Activated CD8-positive, alpha-beta T cell treated with anti-CD3 and anti-CD28 coated beads, Interleukin-2, amount 10 ng/mL, durations not matched to agents 7 days and 5 days (primary cell): ENCODE results near the gene GRM4. TPM values are rescaled to one million over a fixed set of nuclear protein-coding genes. Genes with fewer than 3 reads are reported as not detected.
"Not testable (repeated sequence)": the region's sequence is repeated elsewhere in the genome, so short reads cannot be mapped to it uniquely, and the experiment has no call there.

Experiments
- ATAC-seq: fragments of 150-1000 bp; cut with Tn5 transposase; one replicate; pipeline ENCODE4 v1.10.0; 2021; ENCODE audit warnings: moderate library complexity
- CTCF ChIA-PET: fragments of 350-600 bp; sonication (Branson Sonifier 250); formaldehyde crosslinking; loops from one replicate; lab custom pipeline; 2021; ENCODE audit warnings: antibody characterized with exemption; lab: Charles Lee
- POLR2A ChIA-PET: fragments of 350-600 bp; sonication (Branson Sonifier 250); formaldehyde crosslinking; loops from one replicate; lab custom pipeline; 2021; ENCODE audit warnings: antibody characterized with exemption; lab: Charles Lee
- DNase-seq: peaks from one replicate; pipeline ENCODE4 v3.0.0-alpha.2; 2020
- H3K27ac Mint-ChIP-seq: one replicate; pipeline ENCODE4 v1.8.0; 2021; ENCODE audit warnings: mild to moderate bottlenecking, mixed read lengths
- H3K27me3 Mint-ChIP-seq: one replicate; pipeline ENCODE4 v1.8.0; 2021; ENCODE audit warnings: low read depth, mixed read lengths
- H3K36me3 Mint-ChIP-seq: one replicate; pipeline ENCODE4 v1.8.0; 2021; ENCODE audit warnings: low read depth, mixed read lengths
- H3K4me1 Mint-ChIP-seq: one replicate; pipeline ENCODE4 v1.8.0; 2021; ENCODE audit warnings: low read depth, mixed read lengths
- H3K4me3 Mint-ChIP-seq: one replicate; pipeline ENCODE4 v1.8.0; 2021; ENCODE audit warnings: mild to moderate bottlenecking, mixed read lengths
- H3K9me3 Mint-ChIP-seq: one replicate; pipeline ENCODE4 v1.8.0; 2022; ENCODE audit warnings: mixed read lengths; ENCODE audit not compliant: insufficient read depth
- total RNA-seq, 2 experiments: library from RNA; stranded (reverse); gene quantifications; one replicate each; pipeline ENCODE4 v1.2.3, GENCODE V29; 2021

GRM4 gene
- total RNA-seq, 2 experiments from 2014 or later, result not detected

GRCh38 chr6:34041998-34042397 lies 103.9 kb downstream of the GRM4 start:
- H3K27me3 Mint-ChIP-seq, H3K4me3 Mint-ChIP-seq, DNase-seq, CTCF ChIA-PET, H3K36me3 Mint-ChIP-seq, H3K9me3 Mint-ChIP-seq, H3K4me1 Mint-ChIP-seq, POLR2A ChIA-PET, H3K27ac Mint-ChIP-seq, ATAC-seq: not testable (repeated sequence)

GRCh38 chr6:34041385-34041784 lies 104.5 kb downstream of the GRM4 start:
- H3K9me3 Mint-ChIP-seq, result no peaks in the 10 kb centered on the region
- ChIA-PET POLR2A (no interaction called here), CTCF (no interaction called here)
- no peak overlapping the region for H3K27ac Mint-ChIP-seq
- peaks cover 9% of the 10 kb centered on the region for H3K4me1 Mint-ChIP-seq
- no peak overlapping the region for H3K4me3 Mint-ChIP-seq
- H3K36me3 Mint-ChIP-seq, result no peaks in the 10 kb centered on the region
- H3K27me3 Mint-ChIP-seq, result peaks cover 4% of the 10 kb centered on the region
- no peak for DNase-seq
- no peak for ATAC-seq

GRCh38 chr6:34039943-34040342 lies 105.9 kb downstream of the GRM4 start:
- no peak overlapping the region for H3K4me3 Mint-ChIP-seq
- no peaks in the 10 kb centered on the region for H3K36me3 Mint-ChIP-seq
- no peak overlapping the region for H3K27ac Mint-ChIP-seq
- POLR2A ChIA-PET, result no interaction called here
- no peaks in the 10 kb centered on the region for H3K9me3 Mint-ChIP-seq
- peaks cover 6% of the 10 kb centered on the region for H3K4me1 Mint-ChIP-seq
- ATAC-seq (no peak), DNase-seq (no peak)
- CTCF ChIA-PET, result no interaction called here
- H3K27me3 Mint-ChIP-seq, result no peaks in the 10 kb centered on the region

- ChIA-PET POLR2A (no interaction called here), CTCF (interaction anchor here (1.0 kb wide), 2 partner anchors 9 to 118 kb away, joined by 4 read pairs; no protein-coding TSS in a partner anchor)
- Mint-ChIP-seq H3K4me3 (no peak overlapping the region), H3K9me3 (no peaks in the 10 kb centered on the region), H3K36me3 (no peaks in the 10 kb centered on the region), H3K4me1 (no peaks in the 10 kb centered on the region), H3K27me3 (no peaks in the 10 kb centered on the region), H3K27ac (no peak overlapping the region)
- ATAC-seq (no peak), DNase-seq (no peak)
Measured at GRCh38 chr6:34037151-34037550, 108.7 kb downstream of the GRM4 start.

DNA sequence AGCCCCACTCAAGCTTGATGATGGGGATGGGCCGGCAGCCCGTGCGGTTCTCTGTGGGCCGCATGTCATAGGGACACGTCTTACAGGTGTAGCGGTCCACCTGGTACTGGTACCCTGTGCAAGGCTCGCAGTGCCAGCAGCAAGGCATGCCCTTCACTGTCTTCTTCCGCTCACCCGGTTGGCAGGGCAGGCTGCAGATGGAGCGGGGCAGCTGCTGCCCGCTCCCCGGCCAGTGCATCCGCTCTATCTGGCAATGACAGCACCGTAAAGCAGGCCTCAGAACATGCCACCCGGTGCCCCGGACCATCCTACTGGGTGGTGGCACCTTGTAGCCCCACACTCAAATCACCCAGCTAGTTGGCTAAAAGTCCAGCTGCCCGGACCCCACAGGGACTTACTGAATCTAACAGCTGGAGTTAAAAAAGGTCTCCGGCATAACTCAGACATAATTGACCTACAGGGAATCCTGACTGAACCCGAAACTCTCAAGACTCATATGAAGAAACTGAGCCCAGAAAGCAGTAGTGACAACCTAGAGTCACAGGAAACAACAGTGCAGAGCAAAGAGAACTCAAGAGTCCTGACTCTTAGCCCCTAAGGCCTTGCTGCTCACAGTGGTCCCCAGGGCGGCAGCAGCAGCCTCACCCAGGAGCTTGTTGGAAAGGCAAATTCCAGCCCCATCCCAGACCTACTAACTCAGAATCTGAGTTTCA lies 109.4 kb downstream of the GRM4 start:
- ChIA-PET POLR2A (no interaction called here), CTCF (interaction anchor here (1.0 kb wide), 2 partner anchors 8 to 118 kb away, joined by 4 read pairs; no protein-coding TSS in a partner anchor)
- H3K27me3 Mint-ChIP-seq, result no peaks in the 10 kb centered on the region
- H3K27ac Mint-ChIP-seq, result no peak overlapping the region
- H3K4me1 Mint-ChIP-seq, result no peaks in the 10 kb centered on the region
- no peaks in the 10 kb centered on the region for H3K36me3 Mint-ChIP-seq
- ATAC-seq, result no peak
- no peak for DNase-seq
- no peak overlapping the region for H3K4me3 Mint-ChIP-seq
- no peaks in the 10 kb centered on the region for H3K9me3 Mint-ChIP-seq

DNA sequence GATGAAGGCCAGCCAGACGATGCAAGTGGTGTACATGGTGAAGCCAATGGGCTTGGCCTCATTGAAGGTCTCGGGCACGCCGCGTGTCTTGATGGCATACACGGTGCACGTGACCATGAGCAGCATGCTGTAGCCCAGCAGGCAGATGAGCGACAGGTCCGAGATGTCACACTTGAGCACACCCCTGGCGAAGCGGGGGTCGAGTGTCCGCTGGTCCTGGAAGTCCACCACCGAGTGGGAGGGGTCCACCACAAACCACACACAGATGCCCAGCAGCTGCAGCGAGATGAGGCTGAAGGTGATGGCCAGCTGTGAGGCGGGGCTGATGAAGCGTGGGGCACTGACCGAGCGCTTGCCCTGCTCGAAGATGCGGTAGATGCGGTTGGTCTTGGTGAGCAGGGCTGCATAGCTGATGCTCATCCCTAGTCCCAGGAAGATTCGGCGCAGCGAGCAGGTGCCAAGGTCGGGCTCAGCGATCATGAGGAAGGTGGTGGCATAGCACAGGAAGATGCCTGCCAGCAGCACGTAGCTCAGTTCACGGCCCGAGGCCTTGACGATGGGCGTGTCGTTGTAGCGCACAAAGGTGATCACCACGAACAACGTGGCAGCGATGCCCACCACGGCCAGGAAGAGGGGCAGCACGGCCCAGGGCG lies 110.1 kb downstream of the GRM4 start:
- Mint-ChIP-seq H3K36me3 (no peaks in the 10 kb centered on the region), H3K4me3 (no peak overlapping the region), H3K4me1 (no peaks in the 10 kb centered on the region), H3K27ac (no peak overlapping the region), H3K9me3 (no peaks in the 10 kb centered on the region), H3K27me3 (no peaks in the 10 kb centered on the region)
- ChIA-PET CTCF (interaction anchor here (1.0 kb wide), 1 partner anchor 8 kb away, joined by 4 read pairs; no protein-coding TSS in a partner anchor), POLR2A (no interaction called here)
- no peak for DNase-seq
- ATAC-seq, result no peak

GRCh38 chr6:34035161-34035560 lies 110.7 kb downstream of the GRM4 start:
- Mint-ChIP-seq H3K27ac (no peak overlapping the region), H3K36me3 (no peaks in the 10 kb centered on the region), H3K4me3 (no peak overlapping the region), H3K4me1 (no peaks in the 10 kb centered on the region), H3K9me3 (no peaks in the 10 kb centered on the region), H3K27me3 (no peaks in the 10 kb centered on the region)
- ChIA-PET CTCF (no interaction called here), POLR2A (no interaction called here)
- DNase-seq, result no peak
- no peak for ATAC-seq

DNA sequence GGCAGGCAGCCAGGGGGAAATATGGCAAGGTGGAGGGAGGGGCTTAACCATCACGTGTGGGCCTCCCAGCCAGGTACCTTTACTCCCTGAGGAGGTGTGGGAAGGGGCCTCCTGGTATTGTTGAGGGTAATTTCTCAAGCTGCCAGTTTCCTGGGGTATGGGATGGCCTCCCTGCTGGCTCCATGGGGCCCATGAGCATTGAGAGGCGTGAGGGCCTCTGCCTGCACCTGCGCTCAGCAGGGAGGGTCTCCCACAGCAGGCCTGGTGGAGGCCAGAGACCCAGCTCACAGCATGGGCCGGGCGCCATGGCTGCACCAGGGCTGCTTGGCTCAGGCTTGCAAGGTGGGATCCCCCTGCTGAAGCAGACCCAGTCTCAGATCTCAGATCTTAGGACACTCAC lies 113.0 kb downstream of the GRM4 start:
- H3K27ac Mint-ChIP-seq, result no peak overlapping the region
- no peaks in the 10 kb centered on the region for H3K36me3 Mint-ChIP-seq
- ChIA-PET CTCF (interaction anchor here (1.4 kb wide), 1 partner anchor 22 kb away, joined by 5 read pairs; no protein-coding TSS in a partner anchor), POLR2A (no interaction called here)
- no peak overlapping the region for H3K4me3 Mint-ChIP-seq
- H3K9me3 Mint-ChIP-seq, result no peaks in the 10 kb centered on the region
- DNase-seq, result no peak
- no peaks in the 10 kb centered on the region for H3K27me3 Mint-ChIP-seq
- no peaks in the 10 kb centered on the region for H3K4me1 Mint-ChIP-seq
- no peak for ATAC-seq

DNA sequence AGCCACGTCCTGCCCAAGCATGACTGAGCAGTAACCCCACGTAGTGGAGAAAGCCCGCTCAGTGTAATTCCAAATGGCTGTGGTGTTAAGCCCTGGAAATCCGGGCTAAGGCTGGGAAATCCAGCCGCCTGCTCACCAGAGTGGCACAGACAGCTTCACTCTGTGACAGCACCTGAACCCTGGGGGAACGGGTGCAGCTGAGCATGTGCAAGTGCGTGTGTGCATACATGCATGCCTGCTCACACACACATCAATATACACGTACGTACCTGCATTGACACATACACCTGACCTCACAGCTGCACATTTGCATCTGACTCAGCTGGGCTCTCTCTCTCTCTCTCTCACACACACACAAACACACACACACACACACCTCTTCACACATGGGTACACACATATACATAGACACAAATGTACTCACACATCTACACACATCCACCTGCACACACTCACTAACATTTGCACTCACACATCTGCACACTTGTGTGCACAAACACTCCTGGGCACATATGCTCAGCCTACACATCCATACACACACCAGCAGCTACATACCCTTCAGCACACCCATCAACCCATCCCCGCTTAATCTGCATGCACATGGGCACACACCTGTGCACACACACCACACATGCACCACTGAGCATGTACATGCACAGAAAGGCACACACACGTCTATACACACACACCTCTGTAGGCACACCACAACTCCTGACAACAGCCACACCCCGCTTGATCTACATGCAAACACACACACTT lies 114.1 kb downstream of the GRM4 start:
- POLR2A ChIA-PET, result no interaction called here
- H3K27ac Mint-ChIP-seq, result no peak overlapping the region
- H3K36me3 Mint-ChIP-seq, result no peaks in the 10 kb centered on the region
- H3K4me1 Mint-ChIP-seq, result no peaks in the 10 kb centered on the region
- no peaks in the 10 kb centered on the region for H3K27me3 Mint-ChIP-seq
- H3K9me3 Mint-ChIP-seq, result no peaks in the 10 kb centered on the region
- no peak for ATAC-seq
- H3K4me3 Mint-ChIP-seq, result no peak overlapping the region
- CTCF ChIA-PET, result interaction anchor here (1.0 to 8.8 kb wide), 2 partner anchors 261 to 287 kb away, joined by 3 to 158 read pairs; no protein-coding TSS in a partner anchor
- DNase-seq, result no peak

DNA sequence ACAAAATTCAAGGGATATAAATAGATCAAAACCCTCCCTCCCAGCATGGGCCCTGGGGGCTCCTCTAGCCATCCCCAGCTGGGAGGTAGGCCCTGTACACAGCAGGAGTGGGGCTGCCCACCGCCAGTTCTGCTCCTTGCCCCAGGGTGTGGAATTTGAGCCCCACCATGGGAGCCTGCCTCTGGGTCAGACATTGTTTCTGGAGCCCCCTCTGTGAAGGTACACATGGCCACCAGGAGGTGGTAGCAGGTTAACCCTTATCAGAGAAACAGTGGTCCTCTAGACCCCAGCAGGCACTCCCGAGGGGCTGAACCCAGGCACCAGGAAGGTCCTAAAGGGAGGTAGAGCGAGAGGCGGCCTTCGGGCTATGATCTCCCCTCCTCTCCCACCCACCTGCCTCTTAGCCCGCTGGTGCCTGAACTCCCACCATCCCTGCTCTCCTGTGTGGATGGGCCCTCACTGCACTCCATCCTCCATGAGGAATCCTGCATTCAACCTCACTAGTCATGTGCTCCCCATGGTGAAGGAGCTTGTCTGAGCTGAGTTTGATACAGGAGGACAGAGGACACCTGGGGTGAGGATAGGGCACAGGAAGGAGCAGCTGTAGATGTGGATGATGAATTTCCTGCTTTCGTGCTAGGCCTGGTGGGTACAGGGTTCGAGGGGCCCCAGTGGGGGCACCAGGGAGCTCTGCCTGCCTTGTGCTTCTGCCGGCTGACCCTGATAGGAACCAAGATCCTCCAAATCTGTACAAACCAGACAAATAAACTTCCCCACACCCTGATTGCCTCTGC lies 114.9 kb downstream of the GRM4 start:
- Mint-ChIP-seq H3K9me3 (no peaks in the 10 kb centered on the region), H3K4me3 (no peak overlapping the region), H3K27ac (no peak overlapping the region), H3K4me1 (no peaks in the 10 kb centered on the region), H3K27me3 (no peaks in the 10 kb centered on the region), H3K36me3 (no peaks in the 10 kb centered on the region)
- no peak for DNase-seq
- CTCF ChIA-PET, result interaction anchor here (1.0 to 8.8 kb wide), 2 partner anchors 260 to 286 kb away, joined by 3 to 158 read pairs; no protein-coding TSS in a partner anchor
- ATAC-seq, result no peak
- POLR2A ChIA-PET, result no interaction called here

DNA sequence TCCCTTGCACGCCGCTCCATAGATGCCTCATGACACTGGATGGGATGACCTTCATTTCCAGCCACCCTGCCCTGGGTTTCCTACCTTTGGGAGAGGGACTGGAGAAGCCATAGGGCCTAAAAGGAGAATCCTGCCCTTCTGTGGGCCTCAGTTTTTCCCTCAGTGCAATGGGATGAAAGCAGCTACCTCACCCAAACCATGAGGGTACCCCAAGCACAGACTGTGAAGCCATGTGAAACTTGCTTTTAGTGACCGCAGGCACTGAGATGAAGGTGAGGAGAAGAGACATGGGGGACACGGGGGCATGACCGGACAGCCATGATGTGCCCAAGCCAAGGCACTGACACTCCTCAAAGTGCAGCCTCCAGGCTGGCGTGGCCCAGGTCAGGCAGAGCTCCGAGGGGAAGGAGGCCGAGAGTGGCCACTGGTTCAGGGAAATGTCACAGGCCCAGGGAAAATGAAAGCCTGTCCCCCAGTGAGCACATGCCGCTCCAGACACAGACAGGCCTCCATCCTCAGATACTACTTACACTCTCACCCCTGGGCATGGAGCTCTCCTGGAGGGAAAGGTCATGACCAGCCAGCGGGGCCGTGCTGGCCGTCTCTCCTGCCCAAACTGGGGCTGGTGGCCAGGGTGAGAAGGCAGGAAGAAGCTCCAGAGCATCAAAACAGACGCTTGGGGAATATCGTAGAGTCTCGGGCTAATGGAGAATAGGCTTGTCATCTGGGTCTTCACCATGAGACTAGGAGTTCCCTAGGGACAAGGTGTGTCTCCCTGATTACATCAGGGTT lies 116.2 kb downstream of the GRM4 start:
- ChIA-PET CTCF (interaction anchor here (3.7 to 8.8 kb wide), 2 partner anchors 258 to 286 kb away, joined by 13 to 158 read pairs; no protein-coding TSS in a partner anchor), POLR2A (no interaction called here)
- DNase-seq (no peak), ATAC-seq (no peak)
- H3K27ac Mint-ChIP-seq, result no peak overlapping the region
- no peaks in the 10 kb centered on the region for H3K36me3 Mint-ChIP-seq
- H3K27me3 Mint-ChIP-seq, result no peaks in the 10 kb centered on the region
- no peaks in the 10 kb centered on the region for H3K4me1 Mint-ChIP-seq
- H3K9me3 Mint-ChIP-seq, result no peaks in the 10 kb centered on the region
- H3K4me3 Mint-ChIP-seq, result no peak overlapping the region
